Retinal pigment epithelial cell (primary cell): Measurements from ENCODE around the gene KCNJ6.

Experiments used
- DNase-seq: peaks from one replicate; pipeline ENCODE4 v3.0.0-alpha.2; 2010; ENCODE audit warnings: low read depth
- H3K4me3 ChIP-seq: 2 replicates; pipeline ENCODE4 v1.5.1; 2011; ENCODE audit warnings: mild to moderate bottlenecking, low read length, control low read depth, moderate library complexity
- TF ChIP-seq, protein P1 (sequence below): conservative IDR thresholded peaks from 2 replicates; pipeline ENCODE4 v1.5.1; 2011; ENCODE audit warnings: low read depth, low read length, control low read depth, inconsistent platforms

Gene KCNJ6

DNA sequence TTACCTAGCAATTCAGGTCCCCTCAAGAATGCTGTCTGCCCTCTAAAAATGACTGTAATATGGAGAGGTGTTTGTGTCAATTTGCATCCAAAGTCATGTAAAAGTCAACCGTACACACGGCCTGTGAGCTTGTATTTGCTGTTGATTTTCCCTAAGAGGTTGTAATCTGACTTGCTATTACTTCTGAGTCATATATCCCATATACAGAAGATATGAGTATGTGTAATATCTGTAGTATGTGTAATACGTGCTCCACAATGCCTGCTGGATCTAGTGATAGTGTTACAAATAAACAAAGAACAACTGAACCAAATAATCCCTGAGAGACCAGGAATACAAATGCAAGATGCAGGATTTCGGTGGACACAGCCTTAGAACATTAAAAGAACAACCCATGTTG, 1.4 kb upstream of the KCNJ6 start:
- DNase-seq, result no peak
- TF ChIP-seq, protein P1, sequence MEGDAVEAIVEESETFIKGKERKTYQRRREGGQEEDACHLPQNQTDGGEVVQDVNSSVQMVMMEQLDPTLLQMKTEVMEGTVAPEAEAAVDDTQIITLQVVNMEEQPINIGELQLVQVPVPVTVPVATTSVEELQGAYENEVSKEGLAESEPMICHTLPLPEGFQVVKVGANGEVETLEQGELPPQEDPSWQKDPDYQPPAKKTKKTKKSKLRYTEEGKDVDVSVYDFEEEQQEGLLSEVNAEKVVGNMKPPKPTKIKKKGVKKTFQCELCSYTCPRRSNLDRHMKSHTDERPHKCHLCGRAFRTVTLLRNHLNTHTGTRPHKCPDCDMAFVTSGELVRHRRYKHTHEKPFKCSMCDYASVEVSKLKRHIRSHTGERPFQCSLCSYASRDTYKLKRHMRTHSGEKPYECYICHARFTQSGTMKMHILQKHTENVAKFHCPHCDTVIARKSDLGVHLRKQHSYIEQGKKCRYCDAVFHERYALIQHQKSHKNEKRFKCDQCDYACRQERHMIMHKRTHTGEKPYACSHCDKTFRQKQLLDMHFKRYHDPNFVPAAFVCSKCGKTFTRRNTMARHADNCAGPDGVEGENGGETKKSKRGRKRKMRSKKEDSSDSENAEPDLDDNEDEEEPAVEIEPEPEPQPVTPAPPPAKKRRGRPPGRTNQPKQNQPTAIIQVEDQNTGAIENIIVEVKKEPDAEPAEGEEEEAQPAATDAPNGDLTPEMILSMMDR, result no peak
- no peak overlapping the region for H3K4me3 ChIP-seq

- TF ChIP-seq, protein P1, result no peak
- H3K4me3 ChIP-seq, result no peak overlapping the region
- no peak for DNase-seq
Observed at GRCh38 chr21:37915941-37916309, 332 bp downstream of the KCNJ6 start.

GRCh38 chr21:37915497-37915911, 753 bp downstream of the KCNJ6 start:
- no peak overlapping the region for H3K4me3 ChIP-seq
- TF ChIP-seq, protein P1, result no peak
- no peak for DNase-seq

- H3K4me3 ChIP-seq, result no peak overlapping the region
- DNase-seq, result no peak
- TF ChIP-seq, protein P1, result no peak
Observed at GRCh38 chr21:37912616-37913015, 3.6 kb downstream of the KCNJ6 start.

DNA sequence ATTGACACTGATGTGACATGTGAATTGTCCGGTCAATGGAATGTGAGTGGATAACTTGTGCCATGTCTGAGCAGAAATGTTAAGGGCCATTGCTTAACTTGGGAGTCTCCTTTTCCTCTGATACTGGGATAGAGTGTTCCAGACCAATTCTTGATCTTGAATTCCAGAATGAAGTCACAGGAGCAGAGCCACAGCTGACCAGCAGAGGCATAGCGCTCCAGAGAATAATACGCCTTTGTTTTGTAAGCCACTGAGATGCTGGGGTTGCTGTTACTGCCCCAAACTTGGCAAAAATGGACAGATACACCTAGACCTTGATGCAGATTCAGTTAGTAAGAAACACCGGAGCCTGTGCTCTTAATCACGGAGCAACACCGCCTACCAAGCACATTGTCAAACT, 6.3 kb downstream of the KCNJ6 start:
- TF ChIP-seq, protein P1, result peak; percentile 11
- DNase-seq, result no peak
- no peak overlapping the region for H3K4me3 ChIP-seq

DNA sequence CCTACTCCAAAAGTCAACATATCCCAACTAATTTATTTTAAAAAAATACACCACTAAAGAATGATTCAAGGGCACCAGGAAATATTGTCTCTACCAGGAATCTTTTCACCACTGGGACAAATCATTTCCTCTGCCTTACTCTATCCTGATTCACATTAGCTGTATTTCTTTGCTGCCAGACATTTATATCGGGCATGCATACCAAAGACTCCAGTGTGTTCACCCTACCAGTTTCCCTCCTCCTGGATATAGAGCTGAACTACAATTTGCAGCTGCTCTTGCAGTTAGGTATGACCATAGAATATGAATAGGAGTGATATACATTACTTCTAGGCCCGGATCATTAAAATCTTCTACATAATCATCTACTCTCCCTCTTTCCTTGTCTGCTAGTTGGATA, 7.6 kb downstream of the KCNJ6 start:
- H3K4me3 ChIP-seq, result no peak overlapping the region
- no peak for DNase-seq
- TF ChIP-seq, protein P1, result no peak

DNA sequence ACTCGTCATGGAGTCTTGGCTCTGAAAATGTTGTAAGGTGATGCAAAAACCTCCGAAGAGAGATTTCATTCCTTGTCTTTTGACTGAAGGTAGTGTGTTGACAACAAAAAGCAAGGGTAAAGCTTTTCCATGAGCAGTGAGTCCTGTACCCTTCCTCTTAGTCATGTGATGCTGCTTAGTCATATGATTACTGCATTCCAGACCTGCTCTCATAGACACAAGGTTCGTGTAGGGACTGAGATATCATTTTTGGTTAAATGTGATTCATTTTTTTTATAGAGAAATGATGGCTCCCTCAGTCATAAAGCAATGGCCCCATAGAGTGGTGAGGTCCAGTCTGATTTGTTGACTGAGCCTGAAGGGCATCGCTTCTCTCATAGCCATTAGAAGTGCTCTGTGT, 9.2 kb downstream of the KCNJ6 start:
- TF ChIP-seq, protein P1, result no peak
- H3K4me3 ChIP-seq, result no peak overlapping the region
- DNase-seq, result no peak
